NCI-H1930 (cell line): ENCODE results near the gene KARS1.
A peak's percentile ranks its signal among the peaks of the same experiment; 100 is the strongest.

Source experiments
- DNase-seq, 2 experiments: peaks; one replicate each; lab custom pipeline; 2025; lab: John Stamatoyannopoulos, UW

The KARS1 gene

GRCh38 chr16:75647492-75648264, at the start of gene KARS1, which contains the start of gene TERF2IP:
KARS1 (minus strand) TSS chr16:75647665; CDS start chr16:75647639, 26 bp downstream.
TERF2IP (plus strand) TSS chr16:75647773; CDS start chr16:75647883, 110 bp downstream.
- DNase-seq, result peak; percentile 60 to 79

- DNase-seq, result no peak
These were observed 48.2 kb upstream of the KARS1 start for GRCh38 chr16:75695708-75696107.

DNA sequence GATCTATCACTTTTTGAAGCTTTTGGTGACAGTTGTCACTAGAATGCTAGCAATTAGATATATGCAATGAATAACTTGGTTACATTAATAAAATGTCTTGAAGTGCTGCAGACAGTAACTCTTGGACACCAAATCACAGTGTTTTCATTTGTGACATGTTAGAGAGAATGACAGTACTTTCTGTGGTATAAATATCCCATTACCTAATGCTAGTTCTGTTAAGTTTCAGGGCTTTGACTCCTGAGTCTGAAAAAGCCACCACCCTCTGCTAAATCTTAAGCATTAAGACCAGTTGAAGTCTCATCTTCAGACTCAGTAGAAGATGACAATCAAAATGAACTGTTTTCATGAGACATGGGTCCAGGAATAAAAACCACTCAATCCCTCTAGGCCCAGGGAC, 39.9 kb upstream of the KARS1 start:
- no peak for DNase-seq

DNA sequence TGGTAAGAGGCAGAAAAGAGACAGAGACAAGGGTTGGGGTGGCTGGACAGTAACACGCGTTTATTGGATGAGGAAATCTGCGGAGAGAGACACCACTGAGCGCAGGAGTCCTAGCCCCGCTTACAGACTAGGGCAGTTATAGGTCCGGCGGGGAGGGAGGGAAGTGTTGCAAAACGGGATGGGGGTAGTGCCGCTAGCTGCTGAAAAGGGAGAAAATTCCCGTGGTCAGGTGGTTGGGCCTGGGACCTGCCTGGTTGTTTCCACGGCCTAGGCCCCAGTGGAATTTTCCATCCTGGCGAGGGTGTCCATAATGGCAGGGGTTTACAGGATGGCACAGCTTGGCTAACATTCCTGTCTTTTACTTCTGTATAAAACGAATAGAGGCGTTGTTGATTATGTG, 34.8 kb upstream of the KARS1 start:
- no peak for DNase-seq

DNA sequence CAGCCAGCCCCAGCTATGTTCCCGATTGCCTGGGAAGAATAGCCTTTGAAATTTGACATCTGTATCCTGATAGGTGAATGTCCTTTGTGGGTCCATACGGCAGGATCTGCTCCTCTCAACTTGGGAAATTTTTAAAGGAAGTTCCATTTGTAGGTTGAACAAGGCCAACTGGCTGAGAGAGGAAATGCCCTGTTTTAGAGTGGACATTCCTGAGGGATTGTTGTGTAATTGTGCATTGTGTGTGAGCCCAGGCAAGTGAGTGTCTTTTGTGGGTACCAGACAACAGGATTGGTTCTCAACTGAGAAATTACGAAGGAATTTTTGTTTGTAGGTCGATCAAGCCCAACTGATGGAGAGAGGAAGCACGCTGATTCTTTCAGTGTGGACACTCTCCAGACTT, 31.9 kb upstream of the KARS1 start:
- no peak for DNase-seq

DNA sequence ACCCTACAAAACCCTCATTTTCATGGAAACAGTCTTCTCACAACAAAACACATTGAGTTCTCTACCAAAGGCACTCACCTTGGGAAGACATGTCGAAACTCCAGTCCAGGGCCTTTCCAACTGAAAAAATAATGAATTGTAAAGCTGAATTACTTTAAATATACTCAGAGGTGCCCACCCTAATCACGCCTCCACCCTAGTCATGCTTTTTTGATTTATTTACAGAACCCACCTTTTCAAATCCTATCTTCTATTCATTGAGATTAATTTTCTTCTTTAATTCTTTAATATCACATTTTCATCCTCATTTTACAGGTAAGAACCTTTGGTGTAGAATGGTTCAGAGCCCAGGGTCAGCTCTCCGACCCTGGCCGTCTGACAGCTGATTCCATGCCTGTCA, 29.4 kb upstream of the KARS1 start, which contains the start of gene CPHXL2:
TSS of gene CPHXL2 (minus strand) at position 101 of the 400 bp plus-strand sequence. CDS start at position 91, 10 bp downstream.
- no peak for DNase-seq

- DNase-seq, result no peak
These were observed 20.0 kb upstream of the KARS1 start for GRCh38 chr16:75667503-75667902.

DNA sequence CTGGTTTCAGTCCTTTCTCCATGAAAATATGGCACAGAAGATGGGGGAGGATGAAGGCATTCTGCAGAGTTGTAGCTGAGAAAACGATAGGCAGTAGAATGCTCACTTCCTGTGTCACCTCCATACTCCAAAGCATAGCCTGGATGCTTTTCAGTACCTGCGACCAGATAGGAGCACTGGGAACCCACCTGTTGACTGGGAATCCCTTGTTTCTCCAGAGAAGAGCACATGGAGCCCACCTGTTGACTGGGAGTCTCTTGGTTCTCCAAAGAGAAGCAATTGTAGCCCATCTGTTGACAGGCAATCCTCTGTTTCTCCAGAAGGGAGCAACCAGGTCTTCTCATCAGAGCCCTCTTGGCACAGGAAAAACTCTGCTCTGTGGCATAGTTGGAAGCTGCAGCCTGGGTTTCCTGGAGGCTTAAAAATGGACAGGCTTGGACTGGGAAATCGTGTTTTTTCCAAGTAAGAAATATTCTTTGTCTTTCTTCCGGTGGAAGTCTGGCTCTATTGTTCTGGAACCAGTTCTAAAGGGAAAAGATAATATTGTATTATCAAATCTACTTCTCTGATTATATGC, 13.3 kb upstream of the KARS1 start:
- no peak for DNase-seq

DNA sequence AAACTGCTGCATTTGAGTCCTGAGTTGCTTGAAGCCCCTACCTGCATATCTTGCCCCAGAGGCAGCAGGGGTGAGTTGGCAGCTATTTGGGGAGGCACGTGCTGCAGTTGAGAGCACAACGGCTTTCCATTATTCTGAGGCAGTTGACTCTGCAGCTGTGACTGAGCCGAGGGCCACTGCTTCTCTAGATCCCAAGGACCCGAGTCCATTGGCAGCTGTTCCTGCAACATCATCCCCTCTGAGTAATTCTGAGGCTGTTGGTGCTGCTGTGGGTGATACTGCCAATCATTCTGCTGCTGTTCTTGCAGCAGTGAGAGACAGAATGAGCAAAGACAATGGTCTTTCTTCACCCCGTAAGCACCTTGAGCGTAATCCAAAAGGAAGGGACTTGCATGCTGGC, 12.9 kb upstream of the KARS1 start:
- no peak for DNase-seq

- DNase-seq, result no peak
These were observed 10.7 kb upstream of the KARS1 start for GRCh38 chr16:75658175-75658574.

GRCh38 chr16:75653922-75654321, 6.5 kb upstream of the KARS1 start:
- no peak for DNase-seq

DNA sequence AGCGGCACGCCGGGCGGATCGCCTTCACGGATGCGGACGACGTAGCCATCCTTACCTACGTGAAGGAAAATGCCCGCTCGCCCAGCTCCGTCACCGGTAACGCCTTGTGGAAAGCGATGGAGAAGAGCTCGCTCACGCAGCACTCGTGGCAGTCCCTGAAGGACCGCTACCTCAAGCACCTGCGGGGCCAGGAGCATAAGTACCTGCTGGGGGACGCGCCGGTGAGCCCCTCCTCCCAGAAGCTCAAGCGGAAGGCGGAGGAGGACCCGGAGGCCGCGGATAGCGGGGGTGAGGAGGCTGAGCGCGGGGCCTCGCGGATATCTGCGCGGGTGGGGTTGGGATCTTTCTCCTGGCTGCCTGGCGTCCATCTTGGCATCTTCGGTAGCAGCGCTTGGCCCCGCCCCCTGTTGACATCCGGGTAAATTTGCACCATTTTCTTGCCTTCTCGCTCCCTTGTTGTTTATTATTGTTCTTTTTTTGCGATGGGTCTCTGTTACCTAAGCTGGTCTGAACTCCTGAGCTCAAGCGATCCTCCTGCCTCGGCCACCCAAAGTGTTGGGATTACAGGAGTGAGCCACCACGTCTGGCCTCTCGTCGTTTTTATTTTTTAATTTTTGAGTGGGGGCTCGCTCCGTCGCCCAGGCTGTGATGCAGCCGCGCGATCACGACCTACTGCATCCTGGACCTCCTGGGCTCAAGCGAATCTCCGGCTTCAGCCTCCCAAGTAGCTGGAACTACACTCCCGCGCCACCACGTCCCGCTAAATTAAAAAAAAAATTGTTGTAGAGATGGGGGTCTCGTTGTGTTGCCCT, 1.0 kb upstream of the KARS1 start:
- peak; percentile 3 to 41 for DNase-seq

- no peak for DNase-seq
These were observed 363 bp downstream of the KARS1 start for GRCh38 chr16:75647112-75647491.

DNA sequence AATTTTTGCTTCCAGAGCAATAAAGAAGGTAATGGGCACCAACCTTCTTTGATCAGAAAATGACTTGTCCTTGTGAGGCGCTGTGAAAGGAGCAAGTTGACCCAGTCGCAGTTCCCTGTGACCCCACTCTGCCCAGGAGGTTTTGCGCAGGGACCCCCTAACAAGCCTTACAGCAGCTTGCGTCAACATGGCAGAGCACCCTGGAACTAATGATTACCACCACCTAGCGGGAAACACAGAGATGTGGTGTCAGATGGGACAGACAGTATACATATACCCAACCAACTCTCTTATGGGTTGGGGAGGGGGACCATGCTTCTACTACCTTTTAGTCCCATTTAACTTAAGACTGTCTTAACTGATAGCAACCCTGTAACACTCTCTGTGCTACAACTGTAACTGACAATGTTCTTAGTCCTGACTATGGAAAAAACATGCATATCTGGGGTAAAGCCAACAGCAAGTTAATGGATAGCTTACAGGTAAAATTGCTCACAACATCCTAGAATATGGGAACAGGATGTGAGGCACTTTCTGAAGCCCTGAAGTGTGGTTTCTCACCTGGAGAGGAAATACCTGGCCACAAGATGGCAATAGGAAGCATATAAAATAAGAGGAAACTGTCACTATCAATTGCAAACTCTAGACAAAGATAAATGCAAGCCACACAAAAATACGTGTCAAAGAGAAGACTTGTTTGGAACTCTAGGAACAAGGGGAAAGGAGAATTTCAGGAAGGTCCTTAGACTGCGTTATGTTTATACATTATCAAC, 3.0 kb downstream of the KARS1 start:
- DNase-seq, result no peak

- no peak for DNase-seq
These were observed 6.9 kb downstream of the KARS1 start for GRCh38 chr16:75640598-75640997.

GRCh38 chr16:75635036-75635435, 12.4 kb downstream of the KARS1 start:
- DNase-seq, result no peak

DNA sequence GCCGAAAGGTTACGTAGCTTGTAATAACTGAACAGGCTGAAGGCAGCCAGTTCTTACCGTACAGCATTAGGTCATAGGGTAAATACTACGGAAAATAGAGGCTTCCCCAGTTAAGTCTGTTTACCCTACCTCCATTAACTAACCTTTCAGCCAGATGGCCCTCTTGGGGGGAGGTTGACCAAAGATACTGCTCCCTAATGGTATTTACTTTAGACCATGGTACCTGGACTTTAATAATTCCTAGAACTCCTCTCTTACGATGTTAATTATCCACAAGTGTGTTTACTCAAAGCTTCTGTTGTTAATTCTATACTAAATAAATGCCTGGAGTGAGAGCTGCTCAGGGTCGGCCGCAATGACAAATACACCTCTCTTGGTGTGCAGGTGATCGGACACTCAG, 14.6 kb downstream of the KARS1 start:
- peak in 1 of 2 experiments; percentile 9 for DNase-seq

GRCh38 chr16:75630052-75630451, 17.4 kb downstream of the KARS1 start:
- DNase-seq, result no peak

DNA sequence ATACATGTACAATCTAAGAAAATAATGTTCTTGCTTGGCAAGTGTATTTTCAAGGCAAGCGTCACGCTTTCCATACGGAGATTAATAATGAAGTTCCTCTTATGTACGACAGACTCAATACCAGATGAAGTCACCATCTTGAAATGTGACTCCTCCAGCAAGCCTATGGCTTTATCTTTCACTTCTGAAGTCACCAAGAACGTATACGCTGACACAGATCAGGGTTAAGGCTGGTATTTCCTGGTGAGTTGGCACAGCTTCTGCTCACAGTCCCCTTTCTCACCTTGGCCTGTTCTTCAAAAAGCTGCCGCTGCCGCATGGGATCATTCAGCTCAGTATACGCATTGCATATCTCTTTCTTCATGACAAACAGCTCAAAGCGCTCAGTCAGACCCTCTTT, 18.3 kb downstream of the KARS1 start:
- DNase-seq, result no peak

DNA sequence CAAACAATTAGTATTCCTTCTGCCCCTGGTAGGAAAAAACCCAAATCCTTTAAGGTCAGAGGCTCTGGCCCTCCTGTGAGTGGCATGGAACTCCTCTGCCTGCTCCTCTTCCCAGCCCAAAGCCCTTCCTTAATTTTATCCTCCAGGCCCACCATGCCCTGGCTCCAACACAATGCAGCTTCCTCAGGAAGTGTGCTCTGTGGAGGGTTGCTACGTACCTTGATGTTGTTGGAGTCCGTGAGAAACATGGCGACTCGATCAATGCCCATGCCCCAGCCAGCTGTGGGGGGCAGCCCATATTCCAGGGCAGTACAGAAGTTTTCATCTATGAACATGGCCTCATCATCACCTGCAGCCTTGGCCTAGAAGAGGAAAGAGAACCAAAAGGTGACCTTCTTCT, 19.1 kb downstream of the KARS1 start:
- DNase-seq, result no peak

DNA sequence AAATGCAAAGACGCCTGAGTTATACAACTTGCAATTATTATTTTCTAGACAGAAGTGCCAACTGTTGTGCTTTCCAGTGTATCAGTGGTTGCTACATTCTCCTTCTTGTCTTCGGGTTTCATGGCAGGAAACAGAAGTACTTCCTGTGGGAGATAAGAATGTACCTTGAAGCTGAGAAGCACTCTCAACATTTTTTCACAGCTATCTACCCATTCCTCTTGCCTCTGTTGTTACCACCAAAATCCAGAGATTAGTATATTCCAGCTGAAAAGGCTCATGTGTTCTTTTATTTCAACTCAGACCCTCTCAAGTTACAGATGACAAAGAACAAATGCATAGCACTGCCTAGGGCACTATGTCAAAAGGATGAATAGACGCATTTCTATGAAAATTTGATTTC, 19.6 kb downstream of the KARS1 start:
- no peak for DNase-seq

GRCh38 chr16:75626806-75627205, 20.7 kb downstream of the KARS1 start:
- DNase-seq, result no peak
